Activated naive CD4-positive, alpha-beta T cell treated with Interleukin-2 at 50 U/mL for 16 hours (primary cell): ENCODE measurements around the gene PIK3R1.

Experiments
- DNase-seq: peaks from one replicate; pipeline ENCODE4 v3.0.0-alpha.2; 2020

Gene PIK3R1

GRCh38 chr5:68333649-68334552 is 118.3 kb downstream of the PIK3R1 start:
- DNase-seq: no peak

GRCh38 chr5:68334553-68334886 is 119.0 kb downstream of the PIK3R1 start:
- no peak for DNase-seq

GRCh38 chr5:68335075-68335474 is 119.5 kb downstream of the PIK3R1 start:
- no peak for DNase-seq

GRCh38 chr5:68336200-68336599 is 120.6 kb downstream of the PIK3R1 start:
- DNase-seq: no peak

GRCh38 chr5:68337235-68337634 is 121.7 kb downstream of the PIK3R1 start:
- no peak for DNase-seq

- no peak for DNase-seq
Measured at GRCh38 chr5:68339921-68340321, 124.4 kb downstream of the PIK3R1 start.

GRCh38 chr5:68341006-68341405 is 125.5 kb downstream of the PIK3R1 start:
- no peak for DNase-seq

- DNase-seq: no peak
Measured at GRCh38 chr5:68342693-68343092, 127.1 kb downstream of the PIK3R1 start.

- peak; percentile 23 for DNase-seq
Measured at GRCh38 chr5:68343421-68343826, 127.9 kb downstream of the PIK3R1 start.

- peak; percentile 26 for DNase-seq
Measured at GRCh38 chr5:68344447-68345111, 129.0 kb downstream of the PIK3R1 start.

- no peak for DNase-seq
Measured at GRCh38 chr5:68345171-68345570, 129.6 kb downstream of the PIK3R1 start.

- DNase-seq: no peak
Measured at GRCh38 chr5:68345582-68345981, 130.0 kb downstream of the PIK3R1 start.

GRCh38 chr5:68347536-68347935 is 132.0 kb downstream of the PIK3R1 start:
- DNase-seq: no peak

- DNase-seq: no peak
Measured at GRCh38 chr5:68348447-68349222, 133.1 kb downstream of the PIK3R1 start.

GRCh38 chr5:68350176-68350575 is 134.6 kb downstream of the PIK3R1 start:
- no peak for DNase-seq
